ENCODE measurements around the gene ELK4. TPM values are rescaled to one million over a fixed set of nuclear protein-coding genes. Genes with fewer than 3 reads are reported as not detected.

ELK4 gene
- total and polyA plus RNA-seq, 2 of the 8 experiments (the other 6 are each of a cell fraction or from before 2014, with no cell fraction given): 2.9 to 26.3 TPM

GRCh38 chr1:205667909-205668643 lies 36.3 kb upstream of the ELK4 start (continued):
- TF ChIP-seq CTBP2 (IDR thresholded peaks at IDR 0.05; ENCODE audit: borderline replicate concordance, insufficient read depth, insufficient read length, low read length) (no peak), TAF7 (optimal IDR thresholded peaks at IDR 0.05; ENCODE audit: borderline replicate concordance, low read depth, low read length) (no peak), TEAD4 (IDR thresholded peaks at IDR 0.05; ENCODE audit: low read depth, low read length) (no peak), ATF2 (IDR thresholded peaks at IDR 0.05; ENCODE audit: low read length) (no peak), TAF1 (IDR thresholded peaks at IDR 0.05; ENCODE audit: low read depth, low read length) (no peak), ASH2L (IDR thresholded peaks at IDR 0.05; ENCODE audit: low read length) (no peak), YY1 (IDR thresholded peaks at IDR 0.05; ENCODE audit: low read depth, low read length) (no peak)
